ENCODE results near the gene FCRL5. TPM values are rescaled to one million over a fixed set of nuclear protein-coding genes. Genes with fewer than 3 reads are reported as not detected.

Gene FCRL5
- total RNA-seq, 2 donors from 2014 or later, result 1.3 TPM; not detected in 1

- DNase-seq (ENCODE audit: low spot score), result no peak
- no peak for TF ChIP-seq CTCF (IDR thresholded peaks at IDR 0.05)
- TF ChIP-seq POLR2AphosphoS5 (IDR thresholded peaks at IDR 0.05), result no peak
- TF ChIP-seq POLR2A (IDR thresholded peaks at IDR 0.05), result no peak
- H3K4me3 ChIP-seq, result no peak overlapping the region
- no peaks in the 10 kb centered on the region for H3K4me1 ChIP-seq (replicated peaks)
- no peak overlapping the region for H3K27ac ChIP-seq
- no peaks in the 10 kb centered on the region for H3K36me3 ChIP-seq
- H3K9me3 ChIP-seq, result no peaks in the 10 kb centered on the region
- 91% methylated on average over 9 of the region's 9 CpGs for WGBS
- H3K27me3 ChIP-seq (replicated peaks; ENCODE audit: insufficient read depth), result no peaks in the 10 kb centered on the region
- intact Hi-C loops (cut with DNase I), result no loop called here
Measured at GRCh38 chr1:157509546-157510232, 42.6 kb downstream of the FCRL5 start.

- no peaks in the 10 kb centered on the region for H3K9me3 ChIP-seq
- H3K27ac ChIP-seq, result no peak overlapping the region
- H3K4me3 ChIP-seq, result no peak overlapping the region
- DNase-seq (ENCODE audit: low spot score), result peak; percentile 19
- 40% methylated on average over 13 of the region's 13 CpGs for WGBS
- no peaks in the 10 kb centered on the region for H3K27me3 ChIP-seq (replicated peaks; ENCODE audit: insufficient read depth)
- TF ChIP-seq POLR2A (IDR thresholded peaks at IDR 0.05) (no peak), POLR2AphosphoS5 (IDR thresholded peaks at IDR 0.05) (no peak), CTCF (IDR thresholded peaks at IDR 0.05) (peak in 2 of 4 experiments; percentile 30 to 49)
- H3K36me3 ChIP-seq, result no peaks in the 10 kb centered on the region
- no peaks in the 10 kb centered on the region for H3K4me1 ChIP-seq (replicated peaks)
- intact Hi-C loops (cut with DNase I), result no loop called here
Measured at GRCh38 chr1:157505481-157506272, 46.6 kb downstream of the FCRL5 start.

- TF ChIP-seq POLR2AphosphoS5 (IDR thresholded peaks at IDR 0.05) (no peak), POLR2A (IDR thresholded peaks at IDR 0.05) (no peak), CTCF (IDR thresholded peaks at IDR 0.05) (no peak)
- Histone ChIP-seq H3K36me3 (no peaks in the 10 kb centered on the region), H3K4me3 (no peak overlapping the region), H3K27ac (no peak overlapping the region), H3K27me3 (replicated peaks; ENCODE audit: insufficient read depth) (no peaks in the 10 kb centered on the region), H3K4me1 (replicated peaks) (no peaks in the 10 kb centered on the region), H3K9me3 (no peaks in the 10 kb centered on the region)
- WGBS, result 73% methylated on average over 6 of the region's 6 CpGs
- intact Hi-C loops (cut with DNase I), result no loop called here
- no peak for DNase-seq (ENCODE audit: low spot score)
Measured at GRCh38 chr1:157504646-157505045, 47.7 kb downstream of the FCRL5 start.

- intact Hi-C loops (cut with DNase I), result loop anchor here (5.0 kb wide), 1 partner anchor 132 kb away; no protein-coding TSS in a partner anchor
Measured at GRCh38 chr1:157499521-157499920, 52.8 kb downstream of the FCRL5 start.

More at GRCh38 chr1:157499521-157499920, 52.8 kb downstream of the FCRL5 start:
- Histone ChIP-seq H3K4me3 (no peak overlapping the region), H3K9me3 (no peaks in the 10 kb centered on the region), H3K36me3 (no peaks in the 10 kb centered on the region), H3K27ac (no peak overlapping the region), H3K4me1 (replicated peaks) (no peaks in the 10 kb centered on the region), H3K27me3 (replicated peaks; ENCODE audit: insufficient read depth) (no peaks in the 10 kb centered on the region)
- 90% methylated on average over 8 of the region's 8 CpGs for WGBS
- no peak for DNase-seq (ENCODE audit: low spot score)
- TF ChIP-seq CTCF (IDR thresholded peaks at IDR 0.05), result no peak
- TF ChIP-seq POLR2AphosphoS5 (IDR thresholded peaks at IDR 0.05), result no peak
- no peak for TF ChIP-seq POLR2A (IDR thresholded peaks at IDR 0.05)
